Endothelial cell of umbilical vein (primary cell): ENCODE data around the gene JPT2. TPM values are rescaled to one million over a fixed set of nuclear protein-coding genes. Genes with fewer than 3 reads are reported as not detected.

Experiments
- BruUV-seq: library from RNA; stranded (reverse); fragments of 400-500 nt; replicated peaks from 2 replicates; lab custom pipeline; 2021; lab: Mats Ljungman, UMichigan
- CTCF ChIA-PET: fragments of 300-600, 350-600 bp; sonication (Branson Sonifier 250); formaldehyde crosslinking; loops from one replicate; lab custom pipeline; 2021; ENCODE audit warnings: antibody characterized with exemption, inconsistent platforms; lab: Charles Lee
- POLR2A ChIA-PET: fragments of 300-600, 350-600 bp; sonication (Branson Sonifier 250); formaldehyde crosslinking; loops from one replicate; lab custom pipeline; 2021; ENCODE audit warnings: antibody characterized with exemption, inconsistent platforms; lab: Charles Lee
- DNase-seq: peaks from one replicate; pipeline ENCODE4 v3.0.0-alpha.2; 2011; ENCODE audit warnings: low read depth, low spot score
- FAIRE-seq: peaks from 2 replicates; lab custom pipeline; 2011; peaks lifted over from hg19 to GRCh38; lab: Jason Lieb, UNC
- H2AFZ ChIP-seq: 2 replicates; pipeline ENCODE4 v1.6.0; 2012; ENCODE audit warnings: low read depth, low read length, control low read depth, inconsistent platforms
- H3K27ac ChIP-seq: 2 replicates; pipeline ENCODE4 v1.5.1; 2011; ENCODE audit warnings: low read depth, mild to moderate bottlenecking, control low read depth, low read length, moderate library complexity; ENCODE audit not compliant: insufficient read depth
- H3K27me3 ChIP-seq, 2 experiments: 2 replicates each; pipeline versions ENCODE4 v1.6.0 to v1.6.1; 2011; ENCODE audit warnings: low read length in 2 of 2, mixed read lengths in 1 of 2; ENCODE audit not compliant: control insufficient read depth in 2 of 2, insufficient read depth in 2 of 2
- H3K36me3 ChIP-seq, 2 experiments: 2 replicates in 1 of 2; 3 replicates in 1 of 2; pipeline ENCODE4 v1.5.1; 2011; ENCODE audit warnings: low read length in 2 of 2, mild to moderate bottlenecking in 1 of 2, moderate library complexity in 1 of 2; ENCODE audit not compliant: control insufficient read depth in 2 of 2, insufficient read depth in 2 of 2; ENCODE audit errors: extremely low read depth in 1 of 2
- H3K4me1 ChIP-seq: 3 replicates; pipeline ENCODE4 v1.5.1; 2011; ENCODE audit warnings: mild to moderate bottlenecking, low read length; ENCODE audit not compliant: control insufficient read depth, insufficient read depth; ENCODE audit errors: extremely low read depth
- H3K4me2 ChIP-seq: 2 replicates; pipeline ENCODE4 v1.6.1; 2011; ENCODE audit warnings: low read length, control low read depth, mixed read lengths; ENCODE audit not compliant: insufficient read depth
- H3K4me3 ChIP-seq, 3 experiments: fragments of 200-600 bp in 1 of 3; sonication (generic), shearing (Covaris generic) in 1 of 3; replicated peaks in 1 of 3; 2 replicates each; pipeline ENCODE4 v1.5.1; 2011 to 2016; ENCODE audit warnings: control low read depth in 3 of 3, low read length in 3 of 3, mild to moderate bottlenecking in 2 of 3, inconsistent platforms in 1 of 3, low read depth in 1 of 3, moderate library complexity in 1 of 3; ENCODE audit not compliant: insufficient read depth in 1 of 3
- H3K79me2 ChIP-seq: 2 replicates; pipeline ENCODE4 v1.6.0; 2012; ENCODE audit warnings: low read length, inconsistent platforms; ENCODE audit not compliant: control insufficient read depth, insufficient read depth
- H3K9ac ChIP-seq: replicated peaks from 2 replicates; pipeline ENCODE3; 2011; ENCODE audit warnings: low read length, control low read depth; ENCODE audit not compliant: insufficient read depth; ENCODE audit errors: extremely low read depth
- H3K9me1 ChIP-seq: replicated peaks from 3 replicates; pipeline ENCODE4 v1.6.0; 2011; ENCODE audit warnings: mild to moderate bottlenecking, low read length; ENCODE audit not compliant: control insufficient read depth, insufficient read depth; ENCODE audit errors: extremely low read depth
- H3K9me3 ChIP-seq: replicated peaks from 2 replicates; pipeline ENCODE4 v1.5.1; 2012; ENCODE audit warnings: low read length, inconsistent platforms; ENCODE audit not compliant: control insufficient read depth, insufficient read depth
- H4K20me1 ChIP-seq: replicated peaks from 2 replicates; pipeline ENCODE3; 2011; ENCODE audit warnings: mild to moderate bottlenecking, low read length; ENCODE audit not compliant: control insufficient read depth, insufficient read depth; ENCODE audit errors: extremely low read depth
- CTCF ChIP-seq, 2 donors: IDR thresholded peaks; 1 replicate in 1 of 2; 2 replicates in 1 of 2; pipeline ENCODE4 v1.5.1; 2011; ENCODE audit warnings: low read length in 2 of 2, mild to moderate bottlenecking in 2 of 2, moderate library complexity in 2 of 2, control low read depth in 1 of 2, inconsistent platforms in 1 of 2, low read depth in 1 of 2; ENCODE audit not compliant: insufficient read depth in 1 of 2; ENCODE audit errors: extremely low read depth in 1 of 2
- EZH2 ChIP-seq: IDR thresholded peaks from 2 replicates; pipeline ENCODE4 v1.6.1; 2012; ENCODE audit warnings: borderline replicate concordance, low read depth, mild to moderate bottlenecking, moderate library complexity, low read length, inconsistent platforms; ENCODE audit not compliant: severe bottlenecking
- FOS ChIP-seq: IDR thresholded peaks from 2 replicates; pipeline ENCODE4 v1.6.1; 2011; ENCODE audit warnings: mild to moderate bottlenecking, low read length, moderate library complexity, borderline replicate concordance; ENCODE audit not compliant: insufficient read depth
- GATA2 ChIP-seq: IDR thresholded peaks from 2 replicates; pipeline ENCODE4 v1.7.0; 2011; ENCODE audit warnings: low read depth, mild to moderate bottlenecking, moderate library complexity, mixed read lengths, low read length; ENCODE audit not compliant: insufficient read length, insufficient read depth
- JUN ChIP-seq: IDR thresholded peaks from 2 replicates; pipeline ENCODE4 v1.6.1; 2011; ENCODE audit warnings: borderline replicate concordance, low read depth; ENCODE audit not compliant: insufficient read length, insufficient read depth
- MAX ChIP-seq: IDR thresholded peaks from 2 replicates; pipeline ENCODE4 v1.6.1; 2011; ENCODE audit not compliant: insufficient read depth, insufficient read length
- MYC ChIP-seq: IDR thresholded peaks from one replicate; pipeline ENCODE4 v1.6.1; 2011; ENCODE audit warnings: mild to moderate bottlenecking, low read depth, low read length
- POLR2A ChIP-seq: IDR thresholded peaks from 2 replicates; pipeline ENCODE4 v1.6.1; 2012; ENCODE audit warnings: low read depth, mild to moderate bottlenecking, control low read depth, low read length
- POLR2AphosphoS5 ChIP-seq: IDR thresholded peaks from 2 replicates; pipeline ENCODE4 v1.6.1; 2012; ENCODE audit warnings: low read depth, mild to moderate bottlenecking, control low read depth, low read length, moderate library complexity; ENCODE audit not compliant: insufficient read depth
- dilution Hi-C: fragments of 300-500 bp; cut with MboI; formaldehyde crosslinking; loops from one replicate; pipeline ENCODE4 v1.15.0; 2019; ENCODE audit warnings: low sequenced_read_pairs; ENCODE audit not compliant: extremely low pct_ligation_motif_present
- intact Hi-C: fragments of 100-400 bp; cut with micrococcal nuclease; formaldehyde crosslinking; loops from one replicate; pipeline ENCODE4 v1.10.0; 2022
- polyA plus RNA-seq, 4 experiments: library from polyadenylated mRNA; depleted of rRNA in 3 of 4; stranded (reverse) in 3 of 4; unstranded in 1 of 4; fragments of >200 nt; gene quantifications; 2 replicates each; pipeline versions ENCODE4 v1.2.1 to v1.2.3, GENCODE V29; 2011 to 2012; ENCODE audit warnings: missing spikeins in 1 of 4
- total RNA-seq: library from RNA; stranded (reverse); gene quantifications from 2 replicates; pipeline ENCODE4 v1.2.3, GENCODE V29; 2021

Gene JPT2
- total and polyA plus RNA-seq, 2 donors (not counting 3 experiments of a cell fraction or from before 2014, with no cell fraction given): 35.8 to 93.3 TPM

GRCh38 chr16:1690810-1691209 lies 12.7 kb downstream of the JPT2 start:
- Histone ChIP-seq H3K9me3 (no peaks in the 10 kb centered on the region), H3K27me3 (no peaks in the 10 kb centered on the region), H3K4me3 (no peak overlapping the region), H3K4me1 (peaks cover 14% of the 10 kb centered on the region), H3K9me1 (no peaks in the 10 kb centered on the region), H3K4me2 (no peak overlapping the region), H2AFZ (no peak overlapping the region), H4K20me1 (peaks cover 4% of the 10 kb centered on the region), H3K9ac (no peak overlapping the region), H3K36me3 (peaks cover 22 to 31% of the 10 kb centered on the region in 2 experiments), H3K79me2 (peaks cover 70% of the 10 kb centered on the region), H3K27ac (no peak overlapping the region)
- no peak for DNase-seq
- no peak for FAIRE-seq
- CTCF ChIA-PET: interaction anchor here (0.6 to 2.0 kb wide), 7 partner anchors 9 to 133 kb away, joined by 3 to 25 read pairs (median 5); partner anchors contain the start of genes JPT2 and MAPK8IP3
- POLR2A ChIA-PET: no interaction called here
- no peak for TF ChIP-seq POLR2AphosphoS5
- TF ChIP-seq CTCF (IDR thresholded peaks at IDR 0.05; ENCODE audit: extremely low read depth in 1 of 2, insufficient read depth in 1 of 2, low read depth in 1 of 2, low read length in 2 of 2): no peak
- TF ChIP-seq FOS: no peak
- no peak for TF ChIP-seq MYC
- intact Hi-C loops (no loop called here), dilution Hi-C loops (no loop called here)
- no TSS peak for BruUV-seq

GRCh38 chr16:1691276-1691675 lies 13.2 kb downstream of the JPT2 start:
- Histone ChIP-seq H3K9me1 (no peaks in the 10 kb centered on the region), H3K27me3 (no peaks in the 10 kb centered on the region), H3K4me1 (peaks cover 14% of the 10 kb centered on the region), H3K79me2 (peaks cover 69% of the 10 kb centered on the region), H2AFZ (no peak overlapping the region), H3K4me2 (no peak overlapping the region), H3K9ac (no peak overlapping the region), H3K4me3 (no peak overlapping the region), H3K9me3 (no peaks in the 10 kb centered on the region), H4K20me1 (peaks cover 4% of the 10 kb centered on the region), H3K27ac (no peak overlapping the region), H3K36me3 (peaks cover 22 to 31% of the 10 kb centered on the region in 2 experiments)
- DNase-seq (no peak), FAIRE-seq (peak; percentile 63)
- ChIA-PET POLR2A (interaction anchor here (0.6 kb wide), 1 partner anchor 80 kb away, joined by 5 read pairs; no protein-coding TSS in a partner anchor), CTCF (interaction anchor here (0.6 to 2.0 kb wide), 8 partner anchors 9 to 133 kb away, joined by 3 to 25 read pairs (median 4); partner anchors contain the start of genes JPT2 and MAPK8IP3)
- BruUV-seq: no TSS peak
- intact Hi-C loops: no loop called here
- dilution Hi-C loops: no loop called here
- TF ChIP-seq POLR2A (no peak), MAX (no peak), GATA2 (no peak), FOS (no peak), EZH2 (no peak), JUN (no peak), POLR2AphosphoS5 (no peak), MYC (no peak), CTCF (IDR thresholded peaks at IDR 0.05; ENCODE audit: extremely low read depth in 1 of 2, insufficient read depth in 1 of 2, low read depth in 1 of 2, low read length in 2 of 2) (no peak)
